ENCODE measurements around the gene TECPR2.

DNA sequence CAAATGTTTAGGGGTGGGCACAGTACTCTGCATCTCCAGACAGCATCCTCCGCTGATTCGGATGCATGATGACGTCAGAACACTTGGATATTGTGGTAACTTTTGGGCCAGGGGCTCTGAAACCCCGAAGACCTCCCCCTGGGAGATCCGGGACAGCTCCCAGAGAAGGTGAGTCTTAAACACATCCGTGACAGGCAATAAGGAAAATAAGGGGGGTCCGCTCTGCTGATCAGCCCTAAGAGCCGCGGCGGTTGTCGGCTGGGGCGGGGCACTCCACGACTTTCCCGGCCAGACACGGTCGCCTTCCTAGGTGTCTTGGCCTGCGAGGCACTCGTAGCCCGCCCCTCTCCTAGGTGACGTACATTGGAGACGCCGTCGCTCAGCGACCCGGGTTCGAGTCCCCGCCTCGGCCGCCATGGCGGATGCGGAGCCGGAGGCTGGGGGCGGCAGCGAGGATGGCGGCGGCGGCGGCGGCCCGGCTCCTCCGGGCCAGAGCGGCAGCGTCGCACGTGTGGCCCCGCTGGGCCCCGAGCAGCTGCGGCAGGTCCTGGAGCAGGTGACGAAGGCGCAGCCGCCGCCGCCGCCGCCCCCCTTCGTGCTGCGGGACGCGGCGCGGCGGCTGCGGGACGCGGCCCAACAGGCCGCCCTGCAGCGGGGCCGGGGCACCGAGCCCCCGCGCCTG, 43.2 kb upstream of the TECPR2 start, which contains the start of gene ZNF839:
- no peak for TF ChIP-seq CTCF (IDR thresholded peaks at IDR 0.05; ENCODE audit: poor library complexity)
- TF ChIP-seq EZH2phosphoT487 (IDR thresholded peaks at IDR 0.05; ENCODE audit: low read depth, severe bottlenecking, unreplicated experiment), result no peak
- TF ChIP-seq EZH2 (IDR thresholded peaks at IDR 0.05; ENCODE audit: borderline replicate concordance), result no peak
